AG09319 (cell line): ENCODE data around the gene TRMT61B.

Experiments
- DNase-seq: peaks from one replicate; pipeline ENCODE4 v3.0.0-alpha.2; 2010; ENCODE audit warnings: low read depth; ENCODE audit errors: extremely low read depth
- CTCF ChIP-seq: IDR thresholded peaks from 2 replicates; pipeline ENCODE4 v1.5.1; 2011; ENCODE audit warnings: low read depth, mild to moderate bottlenecking, inconsistent platforms, low read length, moderate library complexity

The TRMT61B gene

GRCh38 chr2:28904802-28905457 lies 34.8 kb upstream of the TRMT61B start:
- no peak for TF ChIP-seq CTCF
- DNase-seq: no peak

- no peak for DNase-seq
- no peak for TF ChIP-seq CTCF
Measured at GRCh38 chr2:28904295-28904694, 34.2 kb upstream of the TRMT61B start.

GRCh38 chr2:28902584-28902983 lies 32.5 kb upstream of the TRMT61B start:
- DNase-seq: no peak
- TF ChIP-seq CTCF: no peak

GRCh38 chr2:28901841-28902240 lies 31.7 kb upstream of the TRMT61B start:
- TF ChIP-seq CTCF: no peak
- no peak for DNase-seq

- no peak for DNase-seq
- no peak for TF ChIP-seq CTCF
Measured at GRCh38 chr2:28901202-28901601, 31.1 kb upstream of the TRMT61B start.

GRCh38 chr2:28898048-28898447 lies 27.9 kb upstream of the TRMT61B start:
- DNase-seq: no peak
- no peak for TF ChIP-seq CTCF

GRCh38 chr2:28896906-28897305 lies 26.8 kb upstream of the TRMT61B start:
- TF ChIP-seq CTCF: no peak
- DNase-seq: no peak
